HepG2 (cell line): Measurements from ENCODE around the gene CPNE2. TPM values are rescaled to one million over a fixed set of nuclear protein-coding genes. Genes with fewer than 3 reads are reported as not detected.
A peak's percentile ranks its signal among the peaks of the same experiment; 100 is the strongest.

ENCODE experiments used
- BRCA1 ChIP-seq: sonication (generic); formaldehyde crosslinking; IDR thresholded peaks from 2 replicates; pipeline ENCODE4 v1.4.0; 2020; ENCODE audit warnings: missing genetic modification reagents
- FOXK2 ChIP-seq: fragments of 450-650 bp; IDR thresholded peaks from 2 replicates; pipeline ENCODE4 v1.6.1; 2016
- HHEX ChIP-seq: IDR thresholded peaks from 2 replicates; pipeline ENCODE4 v1.6.1; 2016; ENCODE audit warnings: control low read depth
- HMGXB4 ChIP-seq, 2 experiments: sonication (generic) in 1 of 2; formaldehyde crosslinking in 1 of 2; IDR thresholded peaks; 2 replicates each; pipeline versions ENCODE4 v1.4.0 to v1.6.1; 2018 to 2020; ENCODE audit warnings: missing genetic modification reagents in 2 of 2, borderline replicate concordance in 1 of 2, low read depth in 1 of 2, mild to moderate bottlenecking in 1 of 2, missing biosample characterization in 1 of 2
- ISL2 ChIP-seq: sonication (generic); formaldehyde crosslinking; IDR thresholded peaks from 2 replicates; pipeline ENCODE4 v1.5.0; 2020; ENCODE audit warnings: missing genetic modification reagents
- KDM3A ChIP-seq: IDR thresholded peaks from 2 replicates; pipeline ENCODE4 v1.6.1; 2018; ENCODE audit warnings: low read depth, missing compliant biosample characterization
- KIAA2018 ChIP-seq: sonication (generic); formaldehyde crosslinking; IDR thresholded peaks from 2 replicates; pipeline ENCODE4 v1.5.0; 2020; ENCODE audit warnings: mild to moderate bottlenecking, missing genetic modification reagents, borderline replicate concordance
- PPARG ChIP-seq: conservative IDR thresholded peaks from 2 replicates; pipeline ENCODE4 v1.6.1; 2016; ENCODE audit warnings: missing biosample characterization, missing genetic modification reagents
- SALL1 ChIP-seq: sonication (generic); formaldehyde crosslinking; IDR thresholded peaks from 2 replicates; pipeline ENCODE4 v1.8.0; 2022; ENCODE audit warnings: mild to moderate bottlenecking, missing genetic modification reagents
- STAG1 ChIP-seq: sonication (generic); formaldehyde crosslinking; IDR thresholded peaks from 2 replicates; pipeline ENCODE4 v1.4.0; 2020; ENCODE audit warnings: missing genetic modification reagents
- THAP9 ChIP-seq: sonication (generic); formaldehyde crosslinking; IDR thresholded peaks from 2 replicates; pipeline ENCODE4; 2020; ENCODE audit warnings: missing genetic modification reagents, mild to moderate bottlenecking, borderline replicate concordance
- YEATS2 ChIP-seq: sonication (generic); formaldehyde crosslinking; IDR thresholded peaks from 2 replicates; pipeline ENCODE4 v1.4.0; 2020; ENCODE audit warnings: missing genetic modification reagents, borderline replicate concordance
- ZFP90 ChIP-seq: sonication (generic); formaldehyde crosslinking; IDR thresholded peaks from 2 replicates; pipeline ENCODE4 v1.8.0; 2022; ENCODE audit warnings: missing genetic modification reagents, mild to moderate bottlenecking, inconsistent platforms, borderline replicate concordance
- ZGPAT ChIP-seq: IDR thresholded peaks from 2 replicates; pipeline ENCODE4 v1.6.1; 2016; ENCODE audit warnings: mild to moderate bottlenecking
- ZNF224 ChIP-seq: sonication (generic); formaldehyde crosslinking; IDR thresholded peaks from 2 replicates; pipeline ENCODE4 v1.5.0; 2020; ENCODE audit warnings: mild to moderate bottlenecking, missing genetic modification reagents
- ZNF253 ChIP-seq: sonication (generic); formaldehyde crosslinking; IDR thresholded peaks from 2 replicates; pipeline ENCODE4 v1.8.0; 2022; ENCODE audit warnings: mild to moderate bottlenecking, missing genetic modification reagents, borderline replicate concordance
- ZNF615 ChIP-seq: sonication (generic); formaldehyde crosslinking; IDR thresholded peaks from 2 replicates; pipeline ENCODE4 v1.5.0; 2020; ENCODE audit warnings: mild to moderate bottlenecking, missing genetic modification reagents, borderline replicate concordance
- polyA plus RNA-seq, 8 experiments: library from polyadenylated mRNA; depleted of rRNA in 3 of 8; stranded (reverse) in 7 of 8; unstranded in 1 of 8; fragments of >200 nt; fragmentation: Illumina TruSeq in 4 of 8; extraction: Trizol in 4 of 8; gene quantifications; 2 replicates each; pipeline versions ENCODE4 v1.2.1 to v1.2.3, GENCODE V29; 2011 to 2016; ENCODE audit warnings: low read depth in 4 of 8, missing spikeins in 1 of 8, mixed read lengths in 1 of 8; ENCODE audit not compliant: insufficient read depth in 1 of 8
- total RNA-seq, 5 experiments: library from RNA; depleted of rRNA; stranded (reverse); fragments of >200 nt; fragmentation: Illumina TruSeq; extraction: Trizol; gene quantifications; 2 replicates each; pipeline ENCODE4 v1.2.3, GENCODE V29; 2016; ENCODE audit warnings: low read depth in 1 of 5

Gene CPNE2
- total and polyA plus RNA-seq, 2 of the 13 experiments (the other 11 are each of a cell fraction or from before 2014, with no cell fraction given): 10.6 to 23.3 TPM

- TF ChIP-seq HMGXB4 (CRISPR knock-in tag; IDR thresholded peaks at IDR 0.05; ENCODE audit: borderline replicate concordance in 1 of 2, low read depth in 1 of 2) (no peak), THAP9 (CRISPR knock-in tag) (no peak), KDM3A (peak; percentile 57; the same call in 1 of the 2 replicates), ZFP90 (CRISPR knock-in tag) (no peak), FOXK2 (no peak), ISL2 (peak; percentile 95), ZNF253 (no peak), BRCA1 (CRISPR knock-in tag) (no peak), YEATS2 (peak; percentile 31; the same call in 1 of the 2 replicates), ZNF615 (CRISPR knock-in tag) (no peak), STAG1 (CRISPR knock-in tag) (no peak), ZNF224 (no peak), PPARG (CRISPR knock-in tag) (peak; percentile 53; the same call in 1 of the 2 replicates), ZGPAT (peak; percentile 83), SALL1 (CRISPR knock-in tag) (peak; percentile 28; the same call in 1 of the 2 replicates), KIAA2018 (no peak), HHEX (peak; percentile 77)
These were observed 63.9 kb downstream of the CPNE2 start (continued) for GRCh38 chr16:57156351-57156703.
